Measurements from ENCODE around the gene EARS2.
"Not testable (repeated sequence)": the region's sequence is repeated elsewhere in the genome, so short reads cannot be mapped to it uniquely, and the experiment has no call there.

Gene EARS2

GRCh38 chr16:23566724-23567123 lies 9.6 kb upstream of the EARS2 start:
- DNase-seq = no peak

DNA sequence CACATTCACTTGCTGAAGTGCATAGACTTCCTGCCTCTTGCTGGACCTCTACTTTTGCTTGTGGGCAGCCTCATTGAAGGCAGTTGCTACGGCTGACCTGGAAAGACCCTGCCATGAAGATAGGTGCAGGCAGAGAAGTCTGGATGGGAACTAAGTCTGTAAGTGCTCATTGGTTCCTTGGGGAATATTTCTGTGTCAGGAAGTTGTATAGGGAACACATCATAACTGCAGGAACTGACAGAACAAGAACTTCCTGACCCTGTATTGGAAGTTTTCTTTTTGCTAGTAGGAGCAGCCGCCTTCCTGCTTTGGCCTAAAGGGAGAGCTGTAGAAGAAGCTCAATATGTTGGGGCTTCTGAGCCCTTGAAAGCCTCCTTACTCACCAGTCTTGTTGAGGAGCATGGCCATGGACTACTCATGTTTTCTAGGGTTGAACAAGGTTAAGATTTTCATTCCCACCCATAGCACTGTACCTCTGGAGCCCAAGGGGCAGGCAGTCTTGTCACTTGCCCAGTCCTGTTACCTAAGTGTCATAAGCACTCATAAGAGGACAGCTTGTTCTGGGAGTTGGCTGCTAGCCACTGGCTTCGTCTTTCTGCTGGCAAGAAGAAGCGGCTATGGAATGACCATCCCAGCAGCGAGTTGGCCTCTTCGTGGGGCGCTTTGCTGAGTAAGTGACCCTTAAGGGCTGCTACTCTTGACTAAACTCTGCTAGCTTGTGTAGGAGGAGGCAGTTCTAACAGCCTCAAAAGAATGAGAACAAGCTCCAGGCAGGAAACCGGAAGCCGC lies 7.6 kb upstream of the EARS2 start:
- no peak for DNase-seq

- DNase-seq = no peak
Measured at GRCh38 chr16:23563186-23563585, 6.0 kb upstream of the EARS2 start.

- no peak for DNase-seq
Measured at GRCh38 chr16:23562505-23562904, 5.4 kb upstream of the EARS2 start.

- DNase-seq = no peak
Measured at GRCh38 chr16:23561586-23561985, 4.4 kb upstream of the EARS2 start.

GRCh38 chr16:23557779-23558702 lies 891 bp upstream of the EARS2 start:
- DNase-seq = peak; percentile 17

DNA sequence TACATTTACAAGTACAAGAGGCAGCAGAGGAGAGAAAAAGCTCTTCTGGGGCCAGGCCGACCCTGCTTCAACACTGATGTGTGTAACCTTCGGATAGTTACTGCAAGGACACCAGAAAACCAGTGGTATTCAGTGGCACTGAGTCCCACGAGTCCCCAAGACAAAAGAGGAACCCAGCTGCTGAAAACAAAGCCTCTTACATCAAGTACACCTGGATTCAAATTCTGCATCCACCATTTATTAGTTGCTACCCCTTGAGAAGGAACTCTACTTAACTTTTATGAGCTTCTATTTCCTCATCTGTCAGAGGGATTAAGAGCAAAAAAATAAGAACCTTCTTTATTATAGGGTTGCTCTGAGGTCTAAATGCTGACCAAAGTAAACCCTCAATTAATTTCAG lies 2.6 kb downstream of the EARS2 start:
- DNase-seq = no peak

GRCh38 chr16:23552161-23552560 lies 5.0 kb downstream of the EARS2 start:
- no peak for DNase-seq

GRCh38 chr16:23549938-23550337 lies 7.2 kb downstream of the EARS2 start:
- DNase-seq = no peak

GRCh38 chr16:23544436-23544835 lies 12.7 kb downstream of the EARS2 start:
- no peak for DNase-seq

DNA sequence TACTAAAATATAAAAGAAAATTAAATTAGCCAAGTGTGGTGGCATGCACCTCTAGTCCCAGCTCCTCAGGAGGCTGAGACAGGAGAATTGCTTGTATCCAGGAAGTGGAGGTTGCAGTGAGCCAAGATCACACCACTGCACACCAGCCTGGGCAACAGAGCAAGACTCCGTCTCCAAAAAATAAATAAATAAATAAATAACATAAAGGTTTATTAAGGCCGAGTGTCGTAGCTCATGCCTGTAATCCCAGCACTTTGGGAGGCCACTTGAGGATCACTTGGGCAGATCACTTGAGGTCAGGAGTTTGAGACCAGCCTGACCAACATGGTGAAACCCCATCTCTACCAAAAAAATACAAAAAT lies 16.4 kb downstream of the EARS2 start:
- DNase-seq = not testable (repeated sequence)

DNA sequence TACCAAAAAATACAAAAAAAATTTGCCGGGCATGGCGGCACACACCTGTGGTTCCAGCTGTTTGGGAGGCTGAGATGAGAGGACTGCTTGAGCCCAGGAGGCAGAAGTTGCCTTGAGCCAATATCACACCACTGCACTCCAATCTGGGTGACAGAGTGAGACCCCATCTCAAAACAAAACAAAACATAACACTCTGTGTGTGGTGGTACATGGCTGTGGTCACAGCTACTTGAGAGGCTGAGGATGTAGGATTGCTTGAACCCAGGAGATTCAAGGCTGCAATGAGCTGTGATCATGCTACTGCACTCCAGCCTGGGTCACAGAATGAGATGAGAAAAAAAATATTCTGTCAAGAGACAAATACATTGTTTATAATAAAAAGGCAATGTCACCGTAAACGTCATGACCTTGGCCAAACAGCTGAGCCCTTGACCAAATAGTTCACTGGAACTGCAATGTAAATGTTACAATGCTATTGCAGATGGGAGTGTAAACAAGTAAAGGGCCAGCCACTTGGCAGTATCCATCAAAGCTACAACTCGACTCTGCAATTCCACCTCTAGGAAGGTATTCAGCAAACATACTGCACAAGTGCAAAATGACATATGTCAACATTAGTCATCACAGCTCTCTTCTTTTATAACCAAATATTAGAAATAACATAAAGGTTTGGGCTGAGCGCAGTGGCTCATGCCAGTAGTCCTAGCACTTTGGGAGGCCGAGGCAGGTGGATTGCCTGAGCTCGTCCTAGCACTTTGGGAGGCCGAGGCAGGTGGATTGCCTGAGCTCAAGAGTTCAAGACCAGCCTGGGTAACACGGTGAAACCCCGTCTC lies 16.9 kb downstream of the EARS2 start:
- no peak for DNase-seq

DNA sequence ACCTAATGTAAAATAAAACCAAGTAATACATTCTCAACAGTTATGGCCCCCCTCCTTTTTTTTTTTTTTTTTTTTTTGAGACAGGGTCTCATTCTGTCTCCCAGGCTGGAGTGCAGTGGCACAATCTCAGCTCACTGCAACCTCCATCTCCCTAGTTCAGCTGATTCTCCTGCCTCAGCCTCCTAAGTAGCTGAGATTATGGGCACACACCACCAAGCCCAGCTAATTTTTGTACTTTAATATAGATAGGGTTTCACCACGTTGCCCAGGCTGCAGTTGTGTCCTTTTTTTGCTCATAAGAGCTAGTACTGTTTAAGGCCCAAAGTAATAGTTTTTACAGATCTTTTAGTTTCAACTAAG lies 18.3 kb downstream of the EARS2 start:
- DNase-seq = no peak

- no peak for DNase-seq
Measured at GRCh38 chr16:23537390-23537789, 19.8 kb downstream of the EARS2 start.

DNA sequence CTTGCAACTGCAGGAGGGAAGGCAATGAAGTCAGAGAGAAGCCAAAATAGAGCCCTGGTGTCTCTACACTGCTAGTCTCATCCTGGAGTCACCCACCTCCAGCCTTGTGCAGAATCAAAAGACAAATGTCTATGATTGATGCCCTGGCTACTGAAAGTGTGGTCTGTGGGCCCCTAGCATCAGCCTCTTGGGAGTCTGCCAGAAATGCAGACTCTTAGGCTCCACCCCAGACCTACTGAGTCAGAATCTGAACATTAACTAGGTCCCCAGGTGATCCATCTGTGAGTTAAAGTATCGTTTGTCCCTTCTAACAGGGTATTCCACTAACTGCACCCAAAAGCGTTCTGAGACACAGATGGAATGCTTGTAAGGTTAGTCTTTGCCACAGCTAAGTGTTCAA lies 21.2 kb downstream of the EARS2 start:
- no peak for DNase-seq

DNA sequence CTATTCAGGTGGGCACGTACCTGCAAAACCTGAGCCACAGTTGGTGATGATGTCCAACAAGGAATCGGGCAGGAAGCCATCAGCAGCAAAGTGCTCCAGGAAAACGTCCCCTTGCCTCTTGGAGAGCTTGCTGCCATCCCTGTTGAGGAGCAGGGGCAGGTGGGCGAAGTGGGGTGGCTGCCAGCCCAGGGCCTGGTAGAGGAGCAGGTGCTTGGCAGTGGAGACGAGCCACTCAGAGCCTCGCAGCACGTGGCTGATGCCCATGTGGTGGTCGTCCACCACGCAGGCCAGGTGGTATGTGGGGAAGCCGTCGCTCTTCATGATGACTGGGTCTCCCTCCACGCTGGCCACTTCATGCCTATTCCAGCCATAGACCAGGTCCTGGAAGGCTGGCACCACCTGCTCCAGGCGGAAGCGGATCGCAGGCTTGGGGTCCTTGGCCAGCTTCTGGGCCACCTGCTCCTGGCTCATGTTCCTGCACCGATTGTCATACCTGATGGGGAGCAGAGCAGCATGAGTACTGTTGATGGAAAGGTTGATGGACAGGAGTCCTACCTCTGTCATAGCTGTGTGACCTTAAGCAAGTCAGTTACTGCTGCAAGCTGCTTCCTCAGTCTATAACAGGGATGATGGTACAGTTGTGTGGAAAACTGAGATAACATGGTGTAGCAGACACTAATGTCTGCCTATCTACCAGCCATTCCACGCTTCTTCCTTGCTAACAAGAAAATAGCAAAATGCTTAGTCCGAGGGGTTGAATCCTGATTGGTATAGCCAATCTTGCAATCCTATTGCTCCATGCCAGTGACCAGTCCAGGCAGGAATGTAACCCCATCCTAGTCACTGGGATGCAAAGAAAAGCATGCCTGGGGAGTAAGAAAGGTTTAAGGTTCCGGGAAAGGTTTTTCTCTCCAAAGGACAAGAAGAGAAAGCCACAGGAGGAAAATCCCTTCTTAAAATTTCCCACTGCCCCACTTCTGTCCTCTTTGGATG lies 22.0 kb downstream of the EARS2 start:
- no peak for DNase-seq

DNA sequence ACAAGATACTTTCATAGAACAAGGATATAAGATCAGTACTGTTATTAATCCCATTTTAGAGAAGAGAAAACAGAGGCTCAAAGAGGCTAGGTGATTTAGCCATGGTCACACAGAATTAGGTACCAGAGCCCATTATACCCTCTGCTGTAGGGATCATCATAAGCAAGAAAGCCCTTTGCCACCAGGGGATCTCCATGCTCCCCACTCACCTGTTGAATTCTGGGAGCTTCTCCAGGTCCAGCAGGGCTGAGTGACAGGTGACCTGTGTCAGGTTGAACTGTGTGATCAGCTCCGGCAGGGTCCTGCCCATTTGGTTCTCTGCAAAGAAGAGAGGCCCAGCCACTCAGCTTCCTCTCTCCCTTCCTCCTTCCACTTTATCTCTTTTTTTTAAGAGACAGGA lies 24.7 kb downstream of the EARS2 start:
- no peak for DNase-seq

DNA sequence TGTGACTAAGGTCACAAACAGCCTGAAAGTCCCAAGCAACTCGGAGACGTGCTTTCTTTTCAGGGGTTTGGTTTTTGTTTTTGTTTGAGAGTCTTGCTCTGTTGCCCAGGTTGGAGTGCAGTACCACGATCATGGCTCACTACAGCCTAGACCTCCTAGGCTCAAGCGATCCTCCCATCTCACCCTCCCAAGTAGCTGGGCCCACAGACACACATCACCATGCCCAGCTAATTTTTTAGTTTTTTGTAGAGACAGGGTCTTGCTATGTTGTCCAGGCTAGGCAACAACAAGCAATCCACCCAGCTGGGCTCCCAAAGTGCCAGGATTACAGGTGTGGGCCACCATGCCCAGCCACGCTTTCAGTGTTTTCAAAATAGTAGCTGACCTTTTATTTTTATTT lies 27.1 kb downstream of the EARS2 start:
- DNase-seq = no peak

DNA sequence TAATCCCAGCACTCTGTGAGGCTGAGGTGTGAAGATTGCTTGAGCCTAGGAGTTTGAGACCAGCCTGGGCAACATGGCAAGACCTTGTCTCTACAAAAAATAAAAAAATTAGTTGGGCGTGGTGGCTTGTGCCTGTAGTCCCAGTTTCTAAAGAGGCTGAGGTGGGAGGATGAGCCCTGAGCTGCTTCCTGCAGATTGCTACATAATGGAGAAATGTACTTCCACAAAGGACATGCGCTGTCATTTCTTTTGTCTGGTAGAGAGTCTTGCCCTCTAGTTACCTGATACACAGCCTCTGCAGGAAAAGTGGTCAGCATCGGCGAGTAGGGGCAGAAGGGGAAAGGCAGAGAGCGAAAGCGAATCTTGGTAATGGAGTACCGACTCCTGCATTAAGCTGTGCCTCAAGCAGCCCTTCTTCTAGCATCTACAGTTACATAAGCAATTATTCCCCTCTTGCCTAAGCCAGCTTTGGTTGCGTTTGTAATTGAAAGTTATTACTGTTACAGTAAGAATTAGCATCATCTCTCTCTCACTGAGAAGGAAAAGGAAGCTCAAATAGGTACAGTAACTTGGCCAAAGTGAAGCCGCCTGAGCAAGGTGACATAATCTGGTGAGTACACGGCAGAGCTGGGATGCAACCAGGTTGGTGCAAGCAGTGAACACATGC lies 28.4 kb downstream of the EARS2 start:
- no peak for DNase-seq

- DNase-seq = no peak
Measured at GRCh38 chr16:23527961-23528643, 29.0 kb downstream of the EARS2 start.

GRCh38 chr16:23524886-23525285 lies 32.3 kb downstream of the EARS2 start:
- DNase-seq = no peak

All from activated naive CD4-positive, alpha-beta T cell treated with Interleukin-2 at 50 U/mL for 16 hours (primary cell).